GM12878 (cell line): ENCODE measurements around the gene MAPKAPK2. TPM values are rescaled to one million over a fixed set of nuclear protein-coding genes. Genes with fewer than 3 reads are reported as not detected.

ENCODE experiments used
- ASH2L ChIP-seq: fragments of 300-600, 200-600 bp; sonication (generic); IDR thresholded peaks from 2 replicates; pipeline ENCODE4 v1.6.1; 2017; ENCODE audit warnings: low read depth, mild to moderate bottlenecking, borderline replicate concordance
- ATF7 ChIP-seq: fragments of 450-650 bp; IDR thresholded peaks from 2 replicates; pipeline ENCODE4 v1.6.1; 2016; ENCODE audit warnings: low read depth, mild to moderate bottlenecking
- ESRRA ChIP-seq: IDR thresholded peaks from 2 replicates; pipeline ENCODE4 v1.6.1; 2012; ENCODE audit warnings: mild to moderate bottlenecking, low read length, improper control_type of control experiment
- ETV6 ChIP-seq, 2 experiments: fragments of 450-650 bp in 1 of 2; IDR thresholded peaks in 1 of 2; conservative IDR thresholded peaks in 1 of 2; 2 replicates each; pipeline ENCODE4 v1.6.1; 2014; ENCODE audit warnings: antibody characterized with exemption in 1 of 2, borderline replicate concordance in 1 of 2, low read depth in 1 of 2, mild to moderate bottlenecking in 1 of 2, moderate library complexity in 1 of 2
- MXI1 ChIP-seq: fragments of 150-350 bp; IDR thresholded peaks from 2 replicates; pipeline ENCODE4 v1.6.1; 2011; ENCODE audit warnings: low read depth, mild to moderate bottlenecking, inconsistent platforms, low read length, improper control_type of control experiment
- RFX5 ChIP-seq: IDR thresholded peaks from 2 replicates; pipeline ENCODE4 v1.6.1; 2011; ENCODE audit warnings: low read depth, low read length, improper control_type of control experiment
- polyA plus RNA-seq, 11 experiments: library from polyadenylated mRNA; depleted of rRNA in 4 of 11; unstranded in 6 of 11; stranded (reverse) in 5 of 11; fragments of >200 nt; fragmentation: Nextera tagmentation in 4 of 11; fragmentation: Illumina TruSeq in 1 of 11; extraction: Ambion mirVana in 4 of 11; extraction: Trizol in 1 of 11; gene quantifications; 1 replicate in 1 of 11; 2 replicates in 10 of 11; pipeline versions ENCODE4 v1.2.1 to v1.2.3, GENCODE V29; 2011 to 2016; ENCODE audit warnings: inconsistent platforms in 2 of 11, missing spikeins in 2 of 11, low read depth in 1 of 11
- total RNA-seq, 4 experiments: library from RNA; depleted of rRNA in 3 of 4; stranded (reverse); fragments of >200 nt in 3 of 4; fragmentation: Illumina TruSeq in 1 of 4; extraction: Trizol in 1 of 4; gene quantifications; 2 replicates each; pipeline versions ENCODE4 v1.2.1 to v1.2.3, GENCODE V29; 2013 to 2021
- TF ChIP-seq, protein P1 (sequence below): IDR thresholded peaks from 2 replicates; pipeline ENCODE4 v1.6.1; 2012; ENCODE audit warnings: low read length, inconsistent platforms
- TF ChIP-seq, protein P2 (sequence below): fragments of 450-650 bp; IDR thresholded peaks from 2 replicates; pipeline ENCODE4 v1.6.1; 2017; ENCODE audit warnings: borderline replicate concordance
- TF ChIP-seq, protein P3 (sequence below): fragments of 450-650 bp; formaldehyde crosslinking; IDR thresholded peaks from 2 replicates; pipeline ENCODE4 v1.4.0; 2020; ENCODE audit warnings: mild to moderate bottlenecking, moderate library complexity
- TF ChIP-seq, protein P4 (sequence below): IDR thresholded peaks from 2 replicates; pipeline ENCODE4 v1.6.1; 2011; ENCODE audit warnings: borderline replicate concordance, low read depth, mild to moderate bottlenecking, moderate library complexity, low read length; ENCODE audit not compliant: insufficient read depth, poor library complexity, severe bottlenecking
- TF ChIP-seq, protein P5 (sequence below): IDR thresholded peaks from 2 replicates; pipeline ENCODE4 v1.6.1; 2011; ENCODE audit warnings: borderline replicate concordance, low read depth, mild to moderate bottlenecking, moderate library complexity, mixed read lengths, low read length; ENCODE audit not compliant: insufficient read depth; ENCODE audit errors: extremely low read length
- TF ChIP-seq, protein P6 (sequence below): fragments of 450-650 bp; IDR thresholded peaks from 2 replicates; pipeline ENCODE4 v1.6.1; 2014; ENCODE audit warnings: mild to moderate bottlenecking

Gene MAPKAPK2
- total and polyA plus RNA-seq, 10 of the 15 experiments (the other 5 are each of a cell fraction or from before 2014, with no cell fraction given) = 0.72 to 92.2 (median 49.3) TPM

DNA sequence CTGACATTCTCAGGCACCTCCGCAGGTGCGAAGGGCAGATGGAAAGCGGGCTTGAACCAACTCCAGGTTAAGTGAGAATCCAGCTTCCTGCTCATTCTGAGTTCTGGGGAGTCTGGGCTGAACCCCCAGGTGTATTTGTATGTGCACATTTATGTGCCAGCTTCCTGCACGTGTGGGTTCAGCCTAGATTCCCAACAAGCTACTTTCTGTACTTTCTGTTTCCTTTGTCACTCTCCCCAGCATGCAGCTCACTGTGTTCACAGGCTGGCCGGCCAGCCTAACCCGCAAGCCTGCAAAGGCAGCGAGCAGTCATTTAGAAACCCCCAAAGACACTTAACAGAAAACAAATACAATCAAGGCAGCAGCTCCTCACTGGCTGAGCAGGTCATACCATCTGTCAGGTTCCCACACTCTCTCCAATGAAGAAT lies 84.6 kb downstream of the MAPKAPK2 start (continued):
- TF ChIP-seq, protein P1, sequence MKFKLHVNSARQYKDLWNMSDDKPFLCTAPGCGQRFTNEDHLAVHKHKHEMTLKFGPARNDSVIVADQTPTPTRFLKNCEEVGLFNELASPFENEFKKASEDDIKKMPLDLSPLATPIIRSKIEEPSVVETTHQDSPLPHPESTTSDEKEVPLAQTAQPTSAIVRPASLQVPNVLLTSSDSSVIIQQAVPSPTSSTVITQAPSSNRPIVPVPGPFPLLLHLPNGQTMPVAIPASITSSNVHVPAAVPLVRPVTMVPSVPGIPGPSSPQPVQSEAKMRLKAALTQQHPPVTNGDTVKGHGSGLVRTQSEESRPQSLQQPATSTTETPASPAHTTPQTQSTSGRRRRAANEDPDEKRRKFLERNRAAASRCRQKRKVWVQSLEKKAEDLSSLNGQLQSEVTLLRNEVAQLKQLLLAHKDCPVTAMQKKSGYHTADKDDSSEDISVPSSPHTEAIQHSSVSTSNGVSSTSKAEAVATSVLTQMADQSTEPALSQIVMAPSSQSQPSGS = peak; percentile 92
- TF ChIP-seq, protein P2, sequence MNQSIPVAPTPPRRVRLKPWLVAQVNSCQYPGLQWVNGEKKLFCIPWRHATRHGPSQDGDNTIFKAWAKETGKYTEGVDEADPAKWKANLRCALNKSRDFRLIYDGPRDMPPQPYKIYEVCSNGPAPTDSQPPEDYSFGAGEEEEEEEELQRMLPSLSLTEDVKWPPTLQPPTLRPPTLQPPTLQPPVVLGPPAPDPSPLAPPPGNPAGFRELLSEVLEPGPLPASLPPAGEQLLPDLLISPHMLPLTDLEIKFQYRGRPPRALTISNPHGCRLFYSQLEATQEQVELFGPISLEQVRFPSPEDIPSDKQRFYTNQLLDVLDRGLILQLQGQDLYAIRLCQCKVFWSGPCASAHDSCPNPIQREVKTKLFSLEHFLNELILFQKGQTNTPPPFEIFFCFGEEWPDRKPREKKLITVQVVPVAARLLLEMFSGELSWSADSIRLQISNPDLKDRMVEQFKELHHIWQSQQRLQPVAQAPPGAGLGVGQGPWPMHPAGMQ = no peak
- TF ChIP-seq RFX5 (0 out of 2 replicates have a peak, but pooled peaks have one; percentile 13), ESRRA (no peak), ATF7 (peak; percentile 71), MXI1 (peak; percentile 37; the same call in 1 of the 2 replicates), ASH2L (no peak), ETV6 (conservative IDR thresholded peaks at IDR 0.05 in 1 of 2, IDR thresholded peaks at IDR 0.05 in 1 of 2; ENCODE audit: borderline replicate concordance in 1 of 2, low read depth in 1 of 2) (peak in 1 of 2 experiments; percentile 88; a peak in 2 of 4 replicates)
- TF ChIP-seq, protein P3, sequence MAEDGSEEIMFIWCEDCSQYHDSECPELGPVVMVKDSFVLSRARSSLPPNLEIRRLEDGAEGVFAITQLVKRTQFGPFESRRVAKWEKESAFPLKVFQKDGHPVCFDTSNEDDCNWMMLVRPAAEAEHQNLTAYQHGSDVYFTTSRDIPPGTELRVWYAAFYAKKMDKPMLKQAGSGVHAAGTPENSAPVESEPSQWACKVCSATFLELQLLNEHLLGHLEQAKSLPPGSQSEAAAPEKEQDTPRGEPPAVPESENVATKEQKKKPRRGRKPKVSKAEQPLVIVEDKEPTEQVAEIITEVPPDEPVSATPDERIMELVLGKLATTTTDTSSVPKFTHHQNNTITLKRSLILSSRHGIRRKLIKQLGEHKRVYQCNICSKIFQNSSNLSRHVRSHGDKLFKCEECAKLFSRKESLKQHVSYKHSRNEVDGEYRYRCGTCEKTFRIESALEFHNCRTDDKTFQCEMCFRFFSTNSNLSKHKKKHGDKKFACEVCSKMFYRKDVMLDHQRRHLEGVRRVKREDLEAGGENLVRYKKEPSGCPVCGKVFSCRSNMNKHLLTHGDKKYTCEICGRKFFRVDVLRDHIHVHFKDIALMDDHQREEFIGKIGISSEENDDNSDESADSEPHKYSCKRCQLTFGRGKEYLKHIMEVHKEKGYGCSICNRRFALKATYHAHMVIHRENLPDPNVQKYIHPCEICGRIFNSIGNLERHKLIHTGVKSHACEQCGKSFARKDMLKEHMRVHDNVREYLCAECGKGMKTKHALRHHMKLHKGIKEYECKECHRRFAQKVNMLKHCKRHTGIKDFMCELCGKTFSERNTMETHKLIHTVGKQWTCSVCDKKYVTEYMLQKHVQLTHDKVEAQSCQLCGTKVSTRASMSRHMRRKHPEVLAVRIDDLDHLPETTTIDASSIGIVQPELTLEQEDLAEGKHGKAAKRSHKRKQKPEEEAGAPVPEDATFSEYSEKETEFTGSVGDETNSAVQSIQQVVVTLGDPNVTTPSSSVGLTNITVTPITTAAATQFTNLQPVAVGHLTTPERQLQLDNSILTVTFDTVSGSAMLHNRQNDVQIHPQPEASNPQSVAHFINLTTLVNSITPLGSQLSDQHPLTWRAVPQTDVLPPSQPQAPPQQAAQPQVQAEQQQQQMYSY (CRISPR knock-in tag) = no peak
- TF ChIP-seq, protein P4, sequence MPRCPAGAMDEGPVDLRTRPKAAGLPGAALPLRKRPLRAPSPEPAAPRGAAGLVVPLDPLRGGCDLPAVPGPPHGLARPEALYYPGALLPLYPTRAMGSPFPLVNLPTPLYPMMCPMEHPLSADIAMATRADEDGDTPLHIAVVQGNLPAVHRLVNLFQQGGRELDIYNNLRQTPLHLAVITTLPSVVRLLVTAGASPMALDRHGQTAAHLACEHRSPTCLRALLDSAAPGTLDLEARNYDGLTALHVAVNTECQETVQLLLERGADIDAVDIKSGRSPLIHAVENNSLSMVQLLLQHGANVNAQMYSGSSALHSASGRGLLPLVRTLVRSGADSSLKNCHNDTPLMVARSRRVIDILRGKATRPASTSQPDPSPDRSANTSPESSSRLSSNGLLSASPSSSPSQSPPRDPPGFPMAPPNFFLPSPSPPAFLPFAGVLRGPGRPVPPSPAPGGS = peak; percentile 90
- TF ChIP-seq, protein P5, sequence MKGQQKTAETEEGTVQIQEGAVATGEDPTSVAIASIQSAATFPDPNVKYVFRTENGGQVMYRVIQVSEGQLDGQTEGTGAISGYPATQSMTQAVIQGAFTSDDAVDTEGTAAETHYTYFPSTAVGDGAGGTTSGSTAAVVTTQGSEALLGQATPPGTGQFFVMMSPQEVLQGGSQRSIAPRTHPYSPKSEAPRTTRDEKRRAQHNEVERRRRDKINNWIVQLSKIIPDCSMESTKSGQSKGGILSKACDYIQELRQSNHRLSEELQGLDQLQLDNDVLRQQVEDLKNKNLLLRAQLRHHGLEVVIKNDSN = no peak
- TF ChIP-seq, protein P6, sequence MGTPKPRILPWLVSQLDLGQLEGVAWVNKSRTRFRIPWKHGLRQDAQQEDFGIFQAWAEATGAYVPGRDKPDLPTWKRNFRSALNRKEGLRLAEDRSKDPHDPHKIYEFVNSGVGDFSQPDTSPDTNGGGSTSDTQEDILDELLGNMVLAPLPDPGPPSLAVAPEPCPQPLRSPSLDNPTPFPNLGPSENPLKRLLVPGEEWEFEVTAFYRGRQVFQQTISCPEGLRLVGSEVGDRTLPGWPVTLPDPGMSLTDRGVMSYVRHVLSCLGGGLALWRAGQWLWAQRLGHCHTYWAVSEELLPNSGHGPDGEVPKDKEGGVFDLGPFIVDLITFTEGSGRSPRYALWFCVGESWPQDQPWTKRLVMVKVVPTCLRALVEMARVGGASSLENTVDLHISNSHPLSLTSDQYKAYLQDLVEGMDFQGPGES = no peak
- TF ChIP-seq, all 136 proteins: peak for 53
